Activated T-helper 1 cell treated with Interleukin-2 at 50 U/mL for 16 hours (primary cell): Measurements from ENCODE around the gene DAGLB.
"Not testable (repeated sequence)": the region's sequence is repeated elsewhere in the genome, so short reads cannot be mapped to it uniquely, and the experiment has no call there.

Experiments used
- DNase-seq: peaks from one replicate; pipeline ENCODE4 v3.0.0-alpha.2; 2020; ENCODE audit warnings: low read depth

DAGLB gene

DNA sequence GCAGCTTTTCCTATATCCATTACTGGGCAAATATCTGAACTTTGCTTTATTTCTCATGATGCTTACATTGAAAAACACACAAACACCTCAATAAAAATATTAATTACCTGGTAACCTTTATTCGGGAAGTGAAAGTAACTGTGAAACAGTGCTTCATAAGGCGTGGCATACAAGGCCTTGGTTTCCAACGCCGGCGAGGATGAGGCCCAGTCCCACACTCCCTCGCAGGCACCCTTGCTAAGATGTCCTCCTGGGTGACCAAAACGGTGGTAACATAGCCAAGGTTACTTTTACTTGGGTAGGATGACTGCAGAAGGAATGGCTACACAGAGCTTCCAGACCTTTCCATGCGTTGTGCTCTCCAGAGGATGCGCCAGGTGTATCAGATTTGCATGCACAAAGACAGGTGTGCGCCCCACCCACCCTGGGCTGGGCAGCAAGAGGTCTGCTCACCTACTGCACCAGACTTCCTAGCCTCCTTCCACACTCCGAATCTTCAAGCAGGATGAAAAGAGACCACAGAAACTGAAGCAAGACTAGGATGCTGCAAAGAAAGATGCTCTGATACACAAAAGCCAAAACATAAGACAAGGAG lies 13.3 kb upstream of the DAGLB start:
- no peak for DNase-seq

DNA sequence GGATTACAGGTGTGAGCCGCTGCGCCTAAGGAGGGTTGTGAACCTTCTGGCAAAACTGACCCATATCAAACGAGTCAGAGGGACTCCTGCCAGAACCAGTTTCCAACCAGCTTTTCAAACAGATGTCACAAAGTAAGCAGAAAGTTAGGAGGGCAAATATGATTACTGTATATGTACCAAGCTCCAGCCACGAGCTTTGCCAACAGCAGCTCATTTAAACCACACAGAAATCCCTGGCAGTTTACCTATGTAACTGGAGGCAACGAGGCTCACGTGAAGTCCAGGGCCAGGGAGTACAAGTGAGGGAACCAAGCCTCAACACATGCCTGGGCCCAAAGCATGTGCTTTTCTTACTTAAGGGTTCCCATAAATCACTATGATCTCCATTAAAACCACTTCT lies 12.5 kb upstream of the DAGLB start:
- DNase-seq = no peak

DNA sequence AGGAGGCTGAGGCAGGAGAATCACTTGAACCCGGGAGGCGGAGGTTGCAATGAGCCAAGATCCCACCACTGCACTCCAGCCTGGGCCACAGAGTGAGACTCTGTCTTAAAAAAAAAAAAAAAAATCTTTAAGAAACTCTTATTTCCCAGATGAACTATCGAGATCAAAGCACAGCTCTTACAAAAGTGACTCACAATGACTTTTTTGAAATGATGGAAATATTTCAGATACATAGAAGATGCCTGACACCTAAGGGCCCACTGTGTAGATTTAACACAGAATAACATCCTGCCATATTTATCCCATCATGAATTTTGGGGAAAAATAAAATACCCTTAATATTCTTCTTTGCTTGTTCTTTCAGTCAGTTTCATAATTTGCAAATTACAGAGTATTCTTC lies 10.9 kb upstream of the DAGLB start:
- DNase-seq = not testable (repeated sequence)

DNA sequence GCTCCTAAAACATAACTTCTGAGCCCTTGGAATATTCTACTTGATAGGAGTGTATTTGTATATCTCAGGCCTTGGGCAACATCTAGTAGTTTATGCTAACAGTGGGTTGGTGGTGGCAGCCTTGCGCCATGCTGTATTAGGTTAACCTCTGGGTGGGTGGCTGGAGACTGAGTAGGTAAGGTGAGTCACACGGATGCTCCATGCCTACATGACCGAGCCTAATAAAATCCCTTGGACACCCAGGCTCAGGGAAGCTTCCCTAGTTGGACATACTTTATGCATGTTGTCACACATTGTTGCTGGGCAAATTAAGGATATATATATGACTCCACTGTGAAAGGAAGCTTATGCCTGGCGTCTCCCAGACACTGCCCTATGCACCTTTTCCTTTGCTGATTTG lies 6.0 kb upstream of the DAGLB start:
- DNase-seq = no peak

DNA sequence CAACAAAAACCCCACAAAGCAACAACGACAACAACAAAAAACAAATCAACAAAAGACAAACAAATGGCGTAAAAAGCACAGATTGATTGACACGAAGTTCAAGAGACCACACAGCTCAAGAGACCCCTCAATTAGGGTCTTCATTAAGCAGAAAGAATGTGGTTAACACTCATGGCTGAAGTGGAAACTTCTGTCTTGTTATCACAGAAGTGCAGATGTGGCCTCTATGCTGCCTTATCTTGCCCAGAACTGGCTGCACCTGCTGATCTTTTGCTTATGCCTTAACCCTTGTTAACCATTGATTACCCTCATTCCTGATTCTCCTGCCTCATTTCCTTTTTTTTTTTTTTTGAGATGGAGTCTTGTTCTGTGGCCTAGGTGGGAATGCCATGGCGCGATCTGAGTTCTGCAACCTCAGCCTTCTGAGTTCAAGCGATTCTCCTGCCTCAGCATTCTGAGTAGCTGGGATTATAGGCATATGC lies 3.5 kb upstream of the DAGLB start:
- DNase-seq = no peak

DNA sequence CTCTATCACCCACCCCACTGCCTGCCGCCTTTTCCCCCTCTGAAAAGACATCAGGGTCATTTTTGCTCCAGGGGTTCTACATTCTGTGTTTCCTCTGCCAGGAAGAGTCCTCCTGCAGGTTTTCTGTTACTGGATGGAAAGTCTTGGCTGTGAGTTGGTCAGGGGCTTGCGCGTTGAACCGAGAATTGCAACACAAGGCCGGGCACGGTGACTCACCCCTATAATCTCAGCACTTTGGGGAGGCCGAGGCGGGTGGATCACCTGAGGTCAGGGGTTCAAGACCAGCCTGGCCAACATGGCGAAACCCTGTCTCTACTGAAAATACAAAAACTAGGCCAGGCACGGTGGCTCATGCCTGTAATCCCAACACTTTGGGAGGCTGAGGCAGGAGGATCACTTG lies 2.8 kb upstream of the DAGLB start:
- not testable (repeated sequence) for DNase-seq

DNA sequence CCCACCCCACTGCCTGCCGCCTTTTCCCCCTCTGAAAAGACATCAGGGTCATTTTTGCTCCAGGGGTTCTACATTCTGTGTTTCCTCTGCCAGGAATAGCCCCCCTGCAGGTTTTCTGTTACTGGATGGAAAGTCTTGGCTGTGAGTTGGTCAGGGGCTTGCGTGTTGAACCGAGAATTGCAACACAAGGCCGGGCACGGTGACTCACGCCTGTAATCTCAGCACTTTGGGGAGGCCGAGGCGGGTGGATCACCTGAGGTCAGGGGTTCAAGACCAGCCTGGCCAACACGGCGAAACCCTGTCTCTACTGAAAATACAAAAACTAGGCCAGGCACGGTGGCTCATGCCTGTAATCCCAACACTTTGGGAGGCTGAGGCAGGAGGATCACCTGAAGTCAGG lies 2.1 kb upstream of the DAGLB start:
- not testable (repeated sequence) for DNase-seq

DNA sequence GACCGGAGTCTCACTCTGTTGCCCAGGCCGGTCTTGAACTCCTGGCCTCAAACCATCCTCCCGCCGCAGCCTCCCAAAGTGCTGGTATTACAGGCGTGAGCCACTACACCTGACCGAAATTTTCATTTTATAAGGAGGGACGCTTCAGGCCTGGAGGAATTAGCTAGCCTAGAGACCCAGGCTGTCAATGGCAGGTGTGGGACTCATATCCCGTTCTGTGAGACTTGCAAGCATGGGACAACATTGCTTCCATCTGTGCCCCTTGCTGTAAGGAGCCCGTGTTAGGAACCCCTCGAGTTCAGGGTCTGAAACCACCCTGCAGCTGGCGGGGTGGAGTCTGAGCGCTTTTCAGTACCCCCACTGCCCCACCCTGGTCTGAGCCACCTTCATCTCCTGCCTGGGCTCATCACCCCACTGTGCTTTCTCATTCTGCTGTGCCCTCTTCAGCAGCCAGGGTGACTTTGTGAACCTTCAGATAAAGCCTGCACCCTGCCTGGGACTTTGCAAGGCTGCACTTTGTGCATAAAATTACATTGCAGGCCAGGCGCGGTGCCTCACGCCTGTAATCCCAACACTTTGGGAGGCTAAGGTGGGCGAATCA lies 1.3 kb upstream of the DAGLB start:
- DNase-seq = no peak

DNA sequence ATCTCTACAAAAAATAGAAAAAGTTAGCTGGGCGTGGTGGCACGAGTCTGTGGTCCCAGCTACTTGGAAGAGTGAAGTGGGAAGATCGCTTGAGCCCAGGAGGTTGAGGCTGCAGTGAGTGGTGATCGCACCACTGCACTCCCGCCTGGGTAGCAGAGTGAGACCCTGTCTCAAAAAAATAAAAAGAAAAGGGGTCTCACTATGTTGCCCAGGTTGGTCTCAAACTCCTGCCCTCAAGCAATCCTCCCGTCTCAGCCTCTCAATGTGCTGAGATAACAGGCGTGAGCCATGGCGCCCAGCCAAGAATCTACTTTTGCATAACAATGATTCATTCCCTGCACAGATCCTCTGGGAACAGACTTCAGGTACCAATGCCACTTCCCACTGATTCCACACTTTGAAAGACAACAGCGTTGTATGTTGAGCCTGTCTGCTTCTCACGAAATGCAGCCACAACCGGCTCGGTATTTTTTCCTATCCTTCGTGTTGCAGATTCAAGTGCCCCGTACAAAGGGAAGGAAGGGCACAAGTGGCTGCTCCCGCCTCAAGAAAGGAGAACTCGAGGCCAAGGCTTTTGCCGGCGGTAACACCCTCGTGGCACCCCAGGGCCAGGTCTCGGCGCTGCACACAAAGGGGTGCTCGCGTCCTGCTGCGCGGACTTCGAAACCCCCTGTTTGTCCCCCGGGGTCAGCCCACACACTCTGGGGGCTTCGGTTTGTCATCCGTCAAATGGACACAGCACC lies 745 bp downstream of the DAGLB start:
- DNase-seq = no peak

DNA sequence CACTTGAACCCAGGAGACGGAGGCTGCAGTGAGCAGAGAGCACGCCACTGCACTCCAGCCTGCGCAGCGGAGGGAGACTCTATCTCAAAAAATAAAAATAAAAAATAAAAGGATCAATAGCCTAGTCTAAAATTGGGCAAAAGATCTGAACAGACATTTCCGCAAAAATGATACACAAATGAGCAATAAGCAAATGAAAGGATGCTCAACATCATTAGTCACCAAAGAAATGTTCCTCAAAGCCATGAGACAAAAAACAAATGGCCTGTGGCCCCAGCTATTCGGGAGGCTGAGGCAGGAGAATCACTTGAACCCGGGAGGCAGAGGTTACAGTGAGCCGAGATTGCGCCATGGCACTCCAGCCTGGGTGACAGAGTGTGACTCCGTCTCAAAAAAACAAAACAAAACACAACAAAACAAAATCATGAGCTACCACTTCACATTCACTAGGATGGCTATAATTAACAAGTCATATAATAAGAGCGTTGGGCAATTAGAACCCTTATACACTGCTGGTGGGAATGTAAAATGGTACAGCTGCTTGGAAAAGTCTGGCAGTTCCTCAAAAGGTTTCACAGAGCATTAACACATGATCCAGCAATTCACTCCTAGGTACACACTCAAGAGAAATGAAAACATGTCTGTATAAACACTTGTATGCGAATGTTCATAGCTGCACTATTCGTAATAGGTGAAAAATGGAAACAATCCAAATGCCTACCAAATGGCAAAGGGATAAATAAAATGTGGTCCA lies 3.1 kb downstream of the DAGLB start:
- DNase-seq = no peak

DNA sequence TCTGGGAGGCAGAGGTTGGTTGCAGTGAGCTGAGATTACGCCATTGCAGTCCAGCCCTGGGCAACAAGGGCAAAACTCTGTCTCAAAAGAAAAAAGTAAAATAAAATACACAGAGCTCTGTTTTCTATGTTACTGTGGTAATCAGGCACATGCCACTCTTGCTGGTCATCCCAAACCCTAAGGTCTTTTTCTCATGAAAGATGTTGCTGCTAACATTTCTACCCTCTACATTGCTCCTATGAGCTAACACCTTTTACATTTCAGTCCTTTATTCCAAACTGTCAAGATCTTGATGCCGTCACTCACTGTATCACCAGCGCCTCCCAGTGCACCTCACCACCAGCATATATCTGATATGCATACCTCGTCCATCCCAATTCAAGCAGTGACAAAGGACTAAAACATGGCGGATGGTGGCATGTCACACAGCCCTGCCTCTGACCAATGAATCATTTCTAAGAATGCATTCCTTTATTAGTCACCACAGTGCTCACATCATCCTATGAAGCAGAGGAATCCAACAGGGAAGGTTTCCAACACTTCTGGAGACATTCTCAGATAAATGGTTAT lies 4.3 kb downstream of the DAGLB start:
- no peak for DNase-seq

DNA sequence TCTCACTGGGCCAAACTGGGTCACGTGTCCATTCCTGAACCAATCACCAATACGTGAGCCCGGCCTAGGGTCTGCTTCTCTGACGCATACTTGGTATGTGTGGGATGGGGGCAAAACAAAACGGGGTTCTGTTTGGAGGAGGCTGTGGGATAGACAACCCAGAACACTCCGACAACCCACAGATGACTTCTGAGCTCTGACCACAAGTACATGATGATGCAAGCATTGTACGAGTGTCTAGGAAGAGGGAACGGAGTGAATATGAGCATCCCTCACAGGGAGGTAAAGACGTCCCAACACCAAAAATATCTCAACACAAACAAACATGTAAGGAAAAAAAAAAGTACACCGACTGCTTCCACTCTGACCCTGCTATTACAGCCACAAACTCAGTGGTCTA lies 5.6 kb downstream of the DAGLB start:
- DNase-seq = no peak

DNA sequence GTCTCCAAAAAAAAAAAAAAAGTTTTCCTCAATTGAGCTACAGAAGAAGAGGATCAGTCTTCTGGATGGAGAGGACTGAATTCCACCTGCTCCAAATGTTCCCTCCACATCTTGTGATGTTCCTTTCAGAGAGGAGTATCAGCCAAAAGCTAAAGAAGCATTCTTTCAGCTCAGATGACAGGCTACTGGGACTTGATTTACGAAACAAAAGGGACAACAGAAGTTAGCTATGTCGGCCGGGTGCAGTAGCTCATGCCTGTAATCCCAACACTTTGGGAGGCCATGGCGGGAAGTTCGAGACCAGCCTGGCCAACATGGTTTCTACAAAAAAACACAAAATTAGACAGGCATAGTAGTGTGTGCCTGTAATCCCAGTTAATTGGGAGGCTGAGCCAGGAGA lies 7.4 kb downstream of the DAGLB start:
- no peak for DNase-seq

DNA sequence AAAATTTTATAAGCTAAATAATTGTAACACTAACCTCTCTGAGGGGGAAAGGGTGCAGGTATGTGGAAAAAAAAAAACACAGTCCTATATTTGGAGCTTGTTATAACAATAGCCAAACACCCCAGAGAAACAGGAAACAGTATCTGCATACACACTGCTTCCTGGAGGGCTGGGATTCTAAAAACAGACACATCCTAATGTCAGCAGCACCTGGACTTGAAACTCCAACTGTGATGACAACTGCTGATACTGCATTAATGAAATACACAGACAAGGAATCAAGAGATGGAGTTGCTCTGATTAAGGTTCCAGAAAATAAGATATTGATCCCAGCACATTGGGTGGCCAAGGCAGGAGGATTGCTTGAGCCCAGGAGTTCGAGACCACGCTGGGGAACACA lies 9.3 kb downstream of the DAGLB start:
- no peak for DNase-seq

DNA sequence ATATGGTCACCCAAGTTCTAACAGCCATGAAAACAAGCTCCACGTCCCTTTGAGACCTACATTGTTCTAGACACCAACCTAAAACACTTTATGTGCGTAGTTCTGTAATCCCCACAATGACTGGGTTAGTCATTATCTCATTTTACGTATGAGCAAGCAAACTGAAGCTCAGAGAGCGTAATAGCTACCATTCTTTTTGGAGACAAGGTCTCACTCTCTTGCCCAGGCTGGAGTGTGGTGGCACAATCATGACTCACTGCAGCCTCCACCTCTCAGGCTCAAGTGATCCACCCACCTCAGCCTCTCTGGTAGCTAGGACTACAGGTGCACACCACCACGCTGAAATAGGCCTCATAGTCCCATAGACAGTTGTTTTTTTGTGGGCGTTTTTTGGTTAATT lies 10.5 kb downstream of the DAGLB start:
- DNase-seq = no peak

DNA sequence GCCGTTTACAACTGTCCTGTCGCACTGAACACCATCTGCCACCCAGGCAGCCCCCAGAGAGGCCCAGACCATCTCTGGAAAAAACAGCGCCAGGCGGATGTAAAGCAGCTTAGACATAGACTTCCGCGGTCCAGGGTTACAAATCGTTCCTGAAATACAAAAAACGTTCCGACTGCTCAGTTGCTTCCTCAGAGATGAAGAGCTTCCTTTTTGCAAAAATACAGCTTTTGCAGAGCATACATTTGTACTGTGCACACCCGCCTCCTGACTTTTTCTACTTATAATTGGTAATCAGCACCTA lies 11.4 kb downstream of the DAGLB start:
- no peak for DNase-seq

DNA sequence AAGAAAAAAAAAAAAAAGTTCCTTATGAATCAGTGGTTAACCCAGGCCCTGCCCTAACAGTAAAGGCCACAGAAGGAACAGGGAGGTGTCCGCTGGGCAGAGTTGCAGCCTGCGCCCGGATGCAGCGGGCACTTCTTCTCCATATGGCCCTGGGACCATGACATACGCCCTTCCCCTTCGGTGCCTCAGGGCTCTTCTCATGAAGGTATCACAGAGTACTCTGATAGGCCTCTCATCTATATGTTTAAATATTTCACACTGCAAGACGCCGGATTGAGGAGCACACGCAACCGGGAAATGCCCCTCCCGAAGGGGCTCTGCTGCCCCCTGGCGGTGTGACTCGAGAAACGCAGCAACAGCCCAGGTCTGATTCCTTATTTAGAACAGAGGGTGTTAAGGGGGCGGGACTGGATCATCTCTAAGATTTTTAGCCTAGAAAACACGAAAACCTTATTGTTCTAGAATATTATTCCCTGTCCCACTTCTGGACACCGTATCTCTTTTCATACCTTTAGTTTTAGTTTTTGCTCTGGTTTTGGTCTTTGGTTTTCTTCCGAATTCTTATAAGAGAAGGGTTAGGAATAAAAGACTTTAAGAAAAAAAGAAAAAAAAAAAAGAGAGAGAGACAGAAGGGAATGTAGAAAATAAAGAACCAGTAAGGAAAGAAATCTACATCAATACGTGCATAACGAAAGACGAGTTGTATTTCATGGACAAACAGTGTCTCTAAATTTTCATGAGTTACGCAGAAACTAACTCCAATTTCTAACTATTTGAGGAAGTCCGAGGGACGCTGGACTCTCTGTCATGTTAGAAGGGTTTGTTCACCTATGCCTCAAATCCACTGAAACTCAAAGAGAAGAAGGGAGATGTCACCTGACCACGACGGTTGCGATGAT lies 12.0 kb downstream of the DAGLB start:
- DNase-seq = peak; percentile 79

DNA sequence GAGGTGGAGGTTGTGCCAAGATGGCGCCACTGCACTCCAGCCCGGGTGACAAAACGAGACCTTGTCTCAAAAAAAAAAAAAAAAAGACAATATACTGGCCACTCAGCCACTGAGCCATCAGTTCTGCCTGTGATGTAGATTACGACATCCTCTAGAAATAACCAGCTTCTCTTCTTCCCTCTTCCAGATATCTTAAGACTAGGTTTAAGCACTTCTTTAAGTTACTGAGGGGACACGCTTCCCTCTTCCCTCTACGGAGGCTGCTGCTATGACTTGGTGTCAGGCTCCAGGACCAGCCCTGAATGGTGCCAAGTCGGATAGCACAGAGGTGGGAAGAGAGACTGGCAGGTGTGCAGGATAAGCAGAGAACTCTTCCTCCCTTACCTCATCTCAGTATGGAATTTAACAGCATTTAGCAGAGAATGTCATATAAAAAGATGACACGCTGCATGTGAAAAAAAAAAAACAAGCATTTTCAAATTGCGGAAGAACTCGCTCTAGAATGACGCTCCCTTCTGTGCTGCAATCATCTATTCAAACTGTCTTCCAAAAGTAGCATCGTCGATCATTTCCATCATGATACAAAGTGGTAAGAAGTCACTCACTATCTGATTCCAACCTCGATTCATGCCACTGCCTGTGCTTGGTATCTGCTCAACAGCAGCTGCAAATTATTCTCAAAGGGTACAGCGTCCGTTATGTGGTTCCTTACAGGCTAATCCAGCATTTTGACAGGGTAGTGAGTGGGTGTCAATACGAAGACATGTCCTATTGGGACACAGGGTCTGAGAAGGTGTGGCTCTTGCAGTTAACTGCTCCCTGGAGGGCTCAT lies 13.8 kb downstream of the DAGLB start:
- no peak for DNase-seq

DNA sequence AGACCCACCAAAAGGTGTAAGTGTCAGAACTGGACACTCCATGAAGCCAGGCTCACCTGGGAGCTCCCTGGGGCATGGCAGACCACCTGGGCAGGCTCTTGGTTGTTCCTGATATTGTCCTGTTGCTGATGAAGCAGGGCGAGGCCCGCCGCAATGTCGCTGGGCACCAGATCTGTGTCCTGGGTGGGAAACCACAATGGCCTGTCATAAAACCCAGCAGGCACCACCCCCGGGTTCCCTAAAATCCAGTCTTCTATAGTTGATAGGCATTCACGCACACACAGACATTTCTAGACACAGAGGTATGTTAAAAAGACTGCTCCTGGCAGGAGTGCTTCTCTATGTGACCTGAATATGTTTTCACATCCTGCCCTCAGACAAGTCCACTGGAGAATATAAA lies 15.0 kb downstream of the DAGLB start:
- no peak for DNase-seq

DNA sequence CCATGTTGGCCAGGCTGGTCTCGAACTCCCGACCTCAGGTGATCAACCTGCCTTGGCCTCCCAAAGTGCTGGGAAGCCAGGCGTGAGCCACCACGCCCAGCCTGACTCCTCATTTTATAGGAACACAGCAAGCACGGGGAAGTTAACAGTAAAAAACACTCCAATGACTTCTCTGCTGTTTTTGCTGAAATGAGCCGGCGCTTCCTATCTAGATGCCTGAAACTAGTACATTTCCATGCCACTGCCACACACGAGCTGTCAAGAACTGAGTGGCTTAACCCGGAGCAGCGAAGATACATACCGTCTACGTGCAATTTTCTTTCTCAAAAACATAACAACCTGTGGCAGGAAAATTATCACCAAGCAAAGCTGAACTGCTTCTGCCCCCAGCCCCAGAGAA lies 16.8 kb downstream of the DAGLB start:
- no peak for DNase-seq
